ENCODE data around the gene GJB1.

- TF ChIP-seq POLR2AphosphoS5 (IDR thresholded peaks at IDR 0.05; ENCODE audit: borderline replicate concordance, low read depth, low read length) (no peak), EZH2 (IDR thresholded peaks at IDR 0.05) (no peak), FOXP2 (optimal IDR thresholded peaks at IDR 0.05; ENCODE audit: control extremely low read depth, extremely low read length, insufficient read depth) (no peak)
These were observed 22.1 kb downstream of the GJB1 start for GRCh38 chrX:71245159-71245558.

Data from SK-N-MC (cell line).